HG02938 (cell line): ENCODE data around the gene CEP164.

Experiments
- ATAC-seq: cut with Tn5 transposase; IDR thresholded peaks from one replicate; pipeline ENCODE4 v1.9.1; 2021; ENCODE audit warnings: mild to moderate bottlenecking, moderate library complexity; ENCODE audit not compliant: unreplicated experiment

Gene CEP164

GRCh38 chr11:117417856-117418255 is 90.2 kb downstream of the CEP164 start:
- ATAC-seq, result no peak

GRCh38 chr11:117418737-117419481 is 91.3 kb downstream of the CEP164 start:
- ATAC-seq, result no peak

GRCh38 chr11:117419482-117420142 is 92.0 kb downstream of the CEP164 start:
- ATAC-seq, result no peak

GRCh38 chr11:117420143-117420485 is 92.5 kb downstream of the CEP164 start:
- no peak for ATAC-seq

GRCh38 chr11:117420598-117420997 is 92.9 kb downstream of the CEP164 start:
- no peak for ATAC-seq

- ATAC-seq, result no peak
These were observed 93.4 kb downstream of the CEP164 start for GRCh38 chr11:117421041-117421440.

- ATAC-seq, result no peak
These were observed 93.8 kb downstream of the CEP164 start for GRCh38 chr11:117421476-117421875.

GRCh38 chr11:117423046-117423575 is 95.5 kb downstream of the CEP164 start:
- no peak for ATAC-seq

GRCh38 chr11:117424781-117425180 is 97.1 kb downstream of the CEP164 start:
- no peak for ATAC-seq

- ATAC-seq, result no peak
These were observed 98.1 kb downstream of the CEP164 start for GRCh38 chr11:117425679-117426296.

- ATAC-seq, result no peak
These were observed 98.6 kb downstream of the CEP164 start for GRCh38 chr11:117426297-117426685.

- ATAC-seq, result no peak
These were observed 99.3 kb downstream of the CEP164 start for GRCh38 chr11:117426941-117427340.

- ATAC-seq, result no peak
These were observed 99.8 kb downstream of the CEP164 start for GRCh38 chr11:117427356-117427874.

GRCh38 chr11:117428186-117428855 is 100.7 kb downstream of the CEP164 start:
- ATAC-seq, result no peak

- ATAC-seq, result no peak
These were observed 101.2 kb downstream of the CEP164 start for GRCh38 chr11:117428856-117429229.

GRCh38 chr11:117430293-117430955 is 102.8 kb downstream of the CEP164 start:
- ATAC-seq, result no peak

GRCh38 chr11:117431436-117431835 is 103.8 kb downstream of the CEP164 start:
- no peak for ATAC-seq

- no peak for ATAC-seq
These were observed 106.1 kb downstream of the CEP164 start for GRCh38 chr11:117433717-117434116.

- no peak for ATAC-seq
These were observed 106.8 kb downstream of the CEP164 start for GRCh38 chr11:117434481-117434880.

GRCh38 chr11:117435326-117435725 is 107.7 kb downstream of the CEP164 start:
- no peak for ATAC-seq
